ENCODE measurements around the gene PAN3.

PAN3 gene

DNA sequence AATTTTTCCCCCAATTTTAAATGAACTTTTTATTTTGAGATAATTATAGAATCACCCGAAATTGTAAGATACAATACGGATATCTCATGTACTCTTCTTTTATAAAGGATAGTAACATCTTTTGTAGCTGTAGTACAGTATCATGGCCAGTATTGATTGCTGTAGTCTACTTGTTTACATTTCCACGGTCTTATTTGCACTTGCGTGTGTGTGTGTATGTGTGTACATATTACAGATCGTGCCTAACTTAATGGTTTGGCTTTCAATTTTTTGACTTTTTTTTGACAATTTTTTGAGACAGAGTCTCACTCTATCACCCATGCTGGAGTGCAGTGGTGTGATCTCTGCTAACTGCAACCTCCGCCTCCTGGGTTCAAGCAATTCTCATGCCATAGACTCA is 6.7 kb downstream of the PAN3 start:
- Histone ChIP-seq H3K4me2 (ENCODE audit: low read length) (no peak overlapping the region), H3K4me3 (ENCODE audit: low read depth, low read length, poor library complexity, severe bottlenecking) (no peak overlapping the region), H3K36me3 (ENCODE audit: insufficient read depth, low read length) (peaks cover 3% of the 10 kb centered on the region; the same call in 1 of the 2 replicates), H3K27me3 (ENCODE audit: insufficient read depth, low read length) (no peaks in the 10 kb centered on the region), H3K9me3 (ENCODE audit: low read length) (no peaks in the 10 kb centered on the region), H3K4me1 (ENCODE audit: insufficient read depth, low read length, severe bottlenecking) (peaks cover 5% of the 10 kb centered on the region), H3K9ac (ENCODE audit: low read length) (no peak overlapping the region), H3F3A (ENCODE audit: insufficient read depth, low read length) (no peaks in the 10 kb centered on the region), H3K9me2 (ENCODE audit: low read depth, low read length) (no peaks in the 10 kb centered on the region), H2AFZ (ENCODE audit: low read length) (no peak overlapping the region), H3K79me2 (ENCODE audit: insufficient read depth, low read length) (peaks cover 73% of the 10 kb centered on the region), H4K20me1 (ENCODE audit: insufficient read depth, low read length) (no peaks in the 10 kb centered on the region), H3K27ac (ENCODE audit: low read depth, low read length, poor library complexity, severe bottlenecking) (no peak overlapping the region)
- TF ChIP-seq, protein P1, sequence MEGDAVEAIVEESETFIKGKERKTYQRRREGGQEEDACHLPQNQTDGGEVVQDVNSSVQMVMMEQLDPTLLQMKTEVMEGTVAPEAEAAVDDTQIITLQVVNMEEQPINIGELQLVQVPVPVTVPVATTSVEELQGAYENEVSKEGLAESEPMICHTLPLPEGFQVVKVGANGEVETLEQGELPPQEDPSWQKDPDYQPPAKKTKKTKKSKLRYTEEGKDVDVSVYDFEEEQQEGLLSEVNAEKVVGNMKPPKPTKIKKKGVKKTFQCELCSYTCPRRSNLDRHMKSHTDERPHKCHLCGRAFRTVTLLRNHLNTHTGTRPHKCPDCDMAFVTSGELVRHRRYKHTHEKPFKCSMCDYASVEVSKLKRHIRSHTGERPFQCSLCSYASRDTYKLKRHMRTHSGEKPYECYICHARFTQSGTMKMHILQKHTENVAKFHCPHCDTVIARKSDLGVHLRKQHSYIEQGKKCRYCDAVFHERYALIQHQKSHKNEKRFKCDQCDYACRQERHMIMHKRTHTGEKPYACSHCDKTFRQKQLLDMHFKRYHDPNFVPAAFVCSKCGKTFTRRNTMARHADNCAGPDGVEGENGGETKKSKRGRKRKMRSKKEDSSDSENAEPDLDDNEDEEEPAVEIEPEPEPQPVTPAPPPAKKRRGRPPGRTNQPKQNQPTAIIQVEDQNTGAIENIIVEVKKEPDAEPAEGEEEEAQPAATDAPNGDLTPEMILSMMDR (IDR thresholded peaks at IDR 0.05; ENCODE audit: low read length), result no peak
- TF ChIP-seq EZH2 (IDR thresholded peaks at IDR 0.05; ENCODE audit: borderline replicate concordance, low read length), result no peak

DNA sequence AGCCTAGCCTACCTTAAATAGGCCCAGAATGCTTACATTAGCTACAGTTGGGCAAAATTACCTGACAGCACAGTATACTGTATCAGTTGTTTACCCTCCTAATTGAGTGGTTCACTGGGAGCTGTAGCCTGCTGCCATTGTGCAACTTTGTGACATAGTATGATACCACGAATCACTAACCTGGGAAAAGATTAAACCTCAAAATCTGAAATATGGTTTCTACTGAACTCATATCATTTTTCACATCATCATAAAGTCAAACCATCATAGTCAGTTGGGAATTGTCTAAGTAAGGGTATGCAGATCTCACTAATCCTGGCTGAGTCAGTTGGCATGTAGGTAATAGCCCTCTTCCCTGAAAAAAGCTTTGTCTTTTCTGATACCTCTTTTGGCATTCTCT is 9.2 kb downstream of the PAN3 start:
- Histone ChIP-seq H3F3A (ENCODE audit: insufficient read depth, low read length) (no peaks in the 10 kb centered on the region), H3K4me2 (ENCODE audit: low read length) (no peak overlapping the region), H2AFZ (ENCODE audit: low read length) (no peak overlapping the region), H3K79me2 (ENCODE audit: insufficient read depth, low read length) (peaks cover 68% of the 10 kb centered on the region), H3K9ac (ENCODE audit: low read length) (no peak overlapping the region), H3K4me1 (ENCODE audit: insufficient read depth, low read length, severe bottlenecking) (no peaks in the 10 kb centered on the region), H3K27me3 (ENCODE audit: insufficient read depth, low read length) (no peaks in the 10 kb centered on the region), H3K36me3 (ENCODE audit: insufficient read depth, low read length) (peaks cover 3% of the 10 kb centered on the region; the same call in 1 of the 2 replicates), H3K9me2 (ENCODE audit: low read depth, low read length) (no peaks in the 10 kb centered on the region), H3K27ac (ENCODE audit: low read depth, low read length, poor library complexity, severe bottlenecking) (no peak overlapping the region), H3K9me3 (ENCODE audit: low read length) (no peaks in the 10 kb centered on the region), H3K4me3 (ENCODE audit: low read depth, low read length, poor library complexity, severe bottlenecking) (no peak overlapping the region), H4K20me1 (ENCODE audit: insufficient read depth, low read length) (no peaks in the 10 kb centered on the region)
- TF ChIP-seq, protein P1 (IDR thresholded peaks at IDR 0.05; ENCODE audit: low read length), result no peak
- TF ChIP-seq EZH2 (IDR thresholded peaks at IDR 0.05; ENCODE audit: borderline replicate concordance, low read length), result no peak

DNA sequence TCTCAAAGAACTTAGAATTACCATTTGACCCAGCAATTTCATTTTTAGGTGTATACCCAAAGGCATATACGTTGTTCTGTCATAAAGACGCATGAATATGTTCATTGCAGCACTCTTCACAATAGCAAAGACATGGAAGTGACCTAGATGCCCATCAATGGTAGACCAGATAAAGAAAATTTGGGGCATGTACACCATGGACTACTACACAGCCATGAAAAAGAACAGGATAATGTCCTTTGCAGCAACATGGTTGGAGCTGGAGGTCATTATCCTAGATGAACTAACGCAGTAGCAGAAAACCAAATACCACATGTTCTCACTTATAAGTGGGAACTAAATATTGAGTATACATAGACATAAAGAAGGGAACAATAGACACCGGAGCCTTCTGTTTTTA is 20.7 kb downstream of the PAN3 start:
- peaks cover 5% of the 10 kb centered on the region; the same call in 1 of the 2 replicates for H3K9me3 ChIP-seq (ENCODE audit: low read length)
- TF ChIP-seq, protein P1 (IDR thresholded peaks at IDR 0.05; ENCODE audit: low read length), result no peak
- TF ChIP-seq EZH2 (IDR thresholded peaks at IDR 0.05; ENCODE audit: borderline replicate concordance, low read length), result no peak
- no peaks in the 10 kb centered on the region for H3K27me3 ChIP-seq (ENCODE audit: insufficient read depth, low read length)
- H3K9ac ChIP-seq (ENCODE audit: low read length), result no peak overlapping the region
- no peaks in the 10 kb centered on the region for H3K4me1 ChIP-seq (ENCODE audit: insufficient read depth, low read length, severe bottlenecking)
- H3K79me2 ChIP-seq (ENCODE audit: insufficient read depth, low read length), result peaks cover 30% of the 10 kb centered on the region
- no peak overlapping the region for H3K4me3 ChIP-seq (ENCODE audit: low read depth, low read length, poor library complexity, severe bottlenecking)
- no peak overlapping the region for H2AFZ ChIP-seq (ENCODE audit: low read length)
- H3F3A ChIP-seq (ENCODE audit: insufficient read depth, low read length), result no peaks in the 10 kb centered on the region
- H4K20me1 ChIP-seq (ENCODE audit: insufficient read depth, low read length), result no peaks in the 10 kb centered on the region
- H3K27ac ChIP-seq (ENCODE audit: low read depth, low read length, poor library complexity, severe bottlenecking), result no peak overlapping the region
- no peaks in the 10 kb centered on the region; the same call in 1 of the 2 replicates for H3K36me3 ChIP-seq (ENCODE audit: insufficient read depth, low read length)
- no peaks in the 10 kb centered on the region for H3K9me2 ChIP-seq (ENCODE audit: low read depth, low read length)
- no peak overlapping the region for H3K4me2 ChIP-seq (ENCODE audit: low read length)

All from OCI-LY1 (cell line).